GM19240 (cell line): Measurements from ENCODE around the gene RNF225.
"Not testable (repeated sequence)": the region's sequence is repeated elsewhere in the genome, so short reads cannot be mapped to it uniquely, and the experiment has no call there.

Experiments
- DNase-seq: peaks from one replicate; pipeline ENCODE4 v3.0.0; 2011; ENCODE audit warnings: low spot score; ENCODE audit not compliant: insufficient read length

RNF225 gene

DNA sequence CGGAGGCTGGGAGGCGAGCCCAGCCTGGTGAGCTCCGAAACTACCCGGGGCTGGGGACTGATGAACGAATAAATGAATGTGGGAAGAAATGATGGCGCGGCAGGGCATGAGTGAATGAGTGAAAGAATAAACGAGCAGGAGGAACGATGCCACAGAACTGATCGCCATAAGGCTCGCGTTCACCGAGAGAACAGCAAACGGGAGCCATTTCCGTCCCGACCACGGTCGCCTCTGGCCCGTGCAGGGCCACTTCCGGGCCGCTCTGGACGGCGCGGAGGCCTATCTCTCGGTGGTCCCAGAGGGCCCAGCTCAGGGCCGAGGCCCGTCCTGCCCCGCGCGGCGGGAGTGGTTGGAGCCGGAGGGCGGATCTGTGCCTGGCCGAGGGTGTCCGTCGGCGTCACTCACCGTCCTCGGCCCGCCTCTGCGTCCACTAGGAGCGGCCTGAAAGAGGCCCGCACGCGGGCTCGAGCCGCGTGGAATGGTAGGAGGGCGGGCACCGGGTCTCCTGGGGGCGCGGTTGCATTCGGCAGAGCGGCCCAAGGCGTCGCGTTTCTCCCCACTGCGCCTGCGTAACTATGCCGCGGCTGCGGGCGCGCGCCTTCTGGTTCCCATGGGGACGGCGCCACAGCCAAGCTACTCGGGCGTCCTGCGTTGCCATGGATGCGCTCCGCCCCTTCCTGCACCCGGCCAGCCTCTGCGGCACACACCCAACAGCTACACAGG is 33.0 kb upstream of the RNF225 start, which contains the start of gene ZNF497:
ZNF497 (minus strand) TSS at position 480 of the 723 bp plus-strand sequence. CDS start 5,116 bp downstream, outside the sequence.
- DNase-seq: peak; percentile 100

DNA sequence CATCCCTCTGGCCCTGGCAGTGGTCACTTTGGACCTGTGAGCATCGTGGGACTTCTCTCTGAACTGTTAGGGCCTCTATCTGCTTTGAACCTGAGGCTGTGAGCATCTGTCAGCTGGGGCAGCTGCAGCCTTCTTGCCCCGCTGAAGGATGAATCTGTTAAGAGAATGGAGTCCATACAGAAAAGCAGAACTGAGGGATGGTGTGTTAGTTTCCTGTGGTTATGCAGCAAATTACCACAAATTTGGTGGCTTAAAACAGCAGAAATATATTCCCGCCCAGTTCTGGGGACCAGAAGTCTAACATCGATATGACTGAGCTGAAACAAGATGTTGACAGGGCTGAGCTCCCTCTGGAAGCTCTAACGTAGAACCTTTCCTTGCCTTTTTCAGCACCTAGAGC is 31.3 kb upstream of the RNF225 start:
- DNase-seq: no peak

DNA sequence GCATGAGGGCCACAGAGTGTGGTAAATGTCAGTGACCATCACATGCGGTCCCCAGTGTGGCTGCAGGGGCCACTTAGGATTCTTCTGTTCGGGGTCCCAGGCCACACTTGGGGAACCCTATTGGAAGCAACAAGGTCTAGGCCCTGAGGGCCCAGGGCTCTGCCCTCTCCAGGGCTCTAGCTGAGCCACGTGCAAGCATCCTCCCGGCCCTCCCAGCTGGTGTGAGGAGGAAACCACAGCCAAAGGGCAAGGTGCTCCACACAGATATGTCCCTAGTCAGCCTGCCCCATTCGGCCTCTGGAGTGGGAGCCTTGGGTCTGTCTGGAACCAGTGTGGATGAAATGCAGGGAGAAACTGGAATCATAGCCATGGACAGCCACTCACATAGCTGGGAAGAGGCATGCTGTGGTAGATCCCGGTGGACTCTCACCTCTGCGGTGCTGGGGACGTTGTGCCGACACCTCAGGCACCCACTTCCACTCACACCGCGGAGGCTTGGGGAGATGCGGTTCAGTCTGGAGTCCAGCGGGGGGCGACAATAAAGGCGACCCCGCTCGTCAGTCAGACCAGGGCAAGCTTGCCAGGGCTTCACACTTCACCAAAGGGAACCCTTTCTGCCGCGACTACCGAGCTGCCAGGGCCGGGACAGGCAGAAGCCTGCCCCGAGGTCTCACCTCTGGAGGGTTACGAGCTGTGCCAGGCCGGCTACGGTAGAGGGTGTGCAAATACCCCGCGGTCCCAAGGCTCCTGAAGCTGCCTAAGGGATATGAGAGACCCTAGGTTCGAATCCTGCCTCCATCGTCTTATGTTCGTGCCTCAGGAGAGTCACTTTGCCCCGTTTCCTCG is 28.6 kb upstream of the RNF225 start:
- DNase-seq: no peak

DNA sequence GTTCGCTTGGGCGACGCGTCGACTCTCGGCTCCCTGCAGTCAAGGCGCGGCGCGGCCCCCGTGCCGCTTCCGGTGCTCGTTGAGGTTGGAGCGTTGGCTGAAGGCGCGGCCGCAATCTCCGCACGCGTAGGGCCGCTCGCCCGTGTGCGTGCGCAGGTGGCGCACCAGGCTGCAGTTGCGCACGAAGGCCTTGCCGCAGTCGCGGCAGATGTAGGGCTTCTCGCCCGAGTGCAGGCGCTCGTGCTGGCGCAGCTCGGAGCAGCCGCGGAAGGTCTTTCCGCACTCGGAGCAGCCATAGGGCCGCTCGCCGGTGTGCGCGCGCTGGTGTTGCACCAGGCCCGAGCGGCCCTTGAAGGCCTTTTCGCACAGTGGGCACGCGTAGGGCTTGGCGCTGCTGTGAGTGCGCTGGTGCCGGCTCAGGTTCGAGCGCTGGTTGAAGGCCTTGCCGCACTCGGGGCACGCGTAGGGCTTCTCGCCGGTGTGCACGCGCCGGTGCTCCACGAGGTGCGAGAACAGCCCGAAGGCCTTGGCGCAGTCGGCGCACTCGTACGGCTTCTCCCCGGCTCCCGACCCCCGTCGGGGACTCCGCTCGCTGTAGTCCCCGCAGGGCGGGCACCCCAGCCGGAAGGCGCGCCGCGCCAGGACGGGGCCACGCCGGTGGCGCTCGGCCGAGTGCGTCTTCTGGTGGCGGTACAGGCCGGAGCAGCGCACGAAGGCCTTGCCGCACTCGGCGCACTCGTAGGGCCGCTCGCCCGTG is 27.6 kb upstream of the RNF225 start:
- no peak for DNase-seq

DNA sequence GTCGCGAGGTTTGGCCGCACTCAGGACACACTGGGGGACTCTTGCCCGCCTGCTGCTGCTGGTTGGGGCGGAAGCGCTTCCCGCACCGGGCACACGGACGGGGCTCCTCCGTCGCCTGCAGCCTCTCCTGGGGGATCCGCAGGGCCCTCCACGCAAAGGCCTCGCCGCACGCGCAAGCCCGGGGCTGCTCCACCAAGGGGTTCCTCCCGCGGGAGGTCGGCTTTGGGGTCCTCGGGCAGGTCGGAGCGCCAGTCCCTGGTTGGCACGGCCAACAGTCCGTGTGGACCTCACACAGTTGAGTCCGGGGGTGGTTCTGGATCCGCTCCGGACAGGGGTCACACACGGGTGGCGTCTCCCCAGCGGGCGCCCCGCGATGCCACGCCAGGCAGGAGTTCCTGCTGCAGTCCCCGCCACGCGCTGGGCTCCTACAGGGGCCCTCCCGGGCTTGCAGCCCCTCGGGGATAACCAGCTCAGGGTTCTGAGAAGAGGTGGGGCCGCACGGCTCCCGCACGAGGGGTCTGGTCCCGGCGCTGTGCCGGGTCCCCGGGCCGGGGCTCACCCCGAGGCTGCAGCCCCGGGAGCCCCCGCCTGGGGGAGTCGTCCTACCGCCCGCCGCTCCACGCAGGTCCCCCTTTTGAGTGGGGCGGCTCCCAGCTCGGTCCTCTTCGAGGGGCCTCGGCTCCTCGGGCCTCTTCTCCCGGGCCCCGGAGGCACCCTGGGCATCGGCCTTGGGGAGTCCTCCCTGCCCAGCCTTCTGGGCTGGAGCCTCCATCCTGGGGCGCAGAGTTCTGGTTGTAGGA is 26.7 kb upstream of the RNF225 start:
- DNase-seq: no peak

DNA sequence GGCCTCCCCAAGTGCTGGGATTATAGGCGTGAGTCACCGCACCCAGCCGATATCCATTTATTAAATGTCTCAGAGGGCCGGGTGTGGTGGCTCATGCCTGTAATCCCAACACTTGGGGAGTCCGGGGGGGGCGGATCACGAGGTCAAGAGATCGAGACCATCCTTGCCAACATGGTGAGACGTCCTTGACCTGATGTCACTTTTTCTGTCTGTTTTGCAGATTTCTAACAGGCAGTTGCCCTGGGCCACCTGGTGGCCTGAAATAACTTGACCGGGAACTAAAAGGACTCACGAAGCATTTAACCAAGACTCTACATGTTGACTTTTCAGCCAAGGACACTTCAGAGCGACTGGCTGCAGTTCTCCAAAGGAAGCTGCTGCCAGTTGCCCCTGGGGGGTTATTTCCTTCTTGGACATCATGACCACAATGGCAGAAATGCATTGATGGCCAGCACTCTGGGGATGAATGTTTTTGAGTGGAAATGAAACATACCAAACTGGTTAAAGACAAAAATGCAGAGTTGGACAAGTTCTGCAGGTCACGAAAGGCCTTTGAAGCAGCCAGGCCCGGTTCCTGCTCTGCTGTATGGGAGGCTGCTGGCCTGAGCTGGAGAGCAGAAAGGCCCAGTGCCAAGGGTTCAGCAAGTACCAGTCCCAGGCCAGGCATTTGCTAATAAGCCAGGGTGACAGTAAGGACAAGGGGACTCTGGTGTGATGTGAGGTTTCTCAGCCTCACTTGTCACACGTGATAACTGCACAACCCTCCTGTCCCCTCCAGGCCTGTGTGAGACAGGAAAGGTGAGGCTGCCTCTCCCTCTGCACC is 22.9 kb upstream of the RNF225 start:
- no peak for DNase-seq

DNA sequence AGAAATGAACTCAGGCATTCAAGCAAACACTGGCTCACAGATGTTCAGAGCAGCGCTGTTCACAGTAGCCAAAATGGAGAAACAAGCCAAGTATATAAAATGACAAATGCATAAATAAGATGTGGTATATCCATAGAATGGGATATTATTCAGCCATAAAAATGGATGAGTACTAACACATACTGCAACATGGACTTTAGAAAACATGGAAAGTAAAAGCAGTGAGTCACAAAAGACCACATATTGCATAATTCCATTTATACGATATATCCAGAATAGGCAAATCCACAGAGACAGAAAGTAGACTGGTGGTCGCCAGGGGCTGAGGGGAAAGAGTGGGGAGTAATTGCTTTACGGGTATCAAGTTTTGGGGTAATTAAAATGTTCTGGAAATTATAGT is 21.3 kb upstream of the RNF225 start:
- DNase-seq: no peak

DNA sequence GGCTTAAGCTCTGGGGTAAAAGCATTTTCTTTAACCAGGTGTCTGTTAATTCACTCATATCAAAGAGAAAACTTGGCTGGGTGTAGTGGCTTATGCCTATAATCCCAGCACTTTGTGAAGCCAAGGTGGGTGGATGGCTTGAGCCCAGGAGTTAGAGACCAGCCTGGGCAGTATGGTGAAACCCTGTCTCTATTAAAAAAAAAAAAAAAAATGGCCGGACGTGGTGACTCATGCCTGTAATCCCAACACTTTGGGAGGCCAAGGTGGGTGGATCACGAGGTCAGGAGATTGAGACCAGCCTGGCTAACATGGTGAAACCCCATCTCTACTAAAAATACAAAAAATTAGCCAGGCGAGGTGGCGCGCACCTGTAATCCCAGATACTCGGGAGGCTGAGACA is 18.7 kb upstream of the RNF225 start:
- not testable (repeated sequence) for DNase-seq

DNA sequence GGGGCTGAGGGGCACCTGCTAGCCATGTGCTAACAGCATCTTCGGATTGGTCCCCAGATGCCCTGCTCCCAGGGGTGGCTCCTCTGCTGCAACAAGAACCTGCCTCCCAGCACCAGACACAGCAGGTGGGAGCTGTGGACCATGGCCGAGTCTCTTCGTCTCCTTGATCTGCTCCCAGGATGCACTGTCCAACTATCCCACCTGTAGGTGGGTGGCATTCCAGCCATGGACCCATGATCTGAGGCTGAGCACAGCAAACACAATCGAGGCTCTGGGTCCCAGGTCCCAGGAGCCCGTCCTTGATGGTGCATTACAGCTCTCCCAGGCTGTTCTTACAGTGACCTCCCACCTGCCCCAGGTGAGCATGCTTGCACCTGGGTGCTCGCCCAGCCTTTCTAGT is 16.2 kb upstream of the RNF225 start:
- DNase-seq: no peak

DNA sequence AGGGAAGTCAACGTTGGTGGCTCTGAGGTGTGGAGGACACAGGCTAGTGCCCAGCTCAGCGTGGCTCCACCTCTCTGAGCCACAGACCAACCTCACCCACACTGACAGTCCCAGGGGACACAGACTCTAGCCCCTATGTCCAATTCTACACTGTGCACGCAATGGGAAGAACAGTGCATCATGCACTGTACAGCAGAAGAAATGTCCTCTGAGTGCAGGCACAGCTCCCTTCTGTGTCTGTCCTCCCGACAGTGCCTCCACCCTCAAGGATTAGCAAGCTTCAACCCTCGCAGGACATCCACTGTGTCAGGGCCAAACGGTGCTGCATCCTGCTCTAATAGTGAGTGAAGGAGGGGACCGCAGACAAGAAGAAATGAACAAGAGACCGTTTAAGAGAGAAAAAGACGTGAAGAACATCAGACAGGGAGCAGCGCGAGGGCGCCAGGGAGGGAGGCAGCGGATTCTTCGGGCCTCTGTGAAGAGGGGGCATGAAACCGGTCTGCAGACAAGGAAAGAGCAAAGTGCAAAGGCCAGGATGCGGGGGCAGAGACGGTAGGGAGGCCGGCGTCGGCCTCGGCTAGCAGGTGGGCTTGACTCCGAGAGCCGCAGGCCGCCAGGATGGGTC is 15.3 kb upstream of the RNF225 start:
- no peak for DNase-seq

DNA sequence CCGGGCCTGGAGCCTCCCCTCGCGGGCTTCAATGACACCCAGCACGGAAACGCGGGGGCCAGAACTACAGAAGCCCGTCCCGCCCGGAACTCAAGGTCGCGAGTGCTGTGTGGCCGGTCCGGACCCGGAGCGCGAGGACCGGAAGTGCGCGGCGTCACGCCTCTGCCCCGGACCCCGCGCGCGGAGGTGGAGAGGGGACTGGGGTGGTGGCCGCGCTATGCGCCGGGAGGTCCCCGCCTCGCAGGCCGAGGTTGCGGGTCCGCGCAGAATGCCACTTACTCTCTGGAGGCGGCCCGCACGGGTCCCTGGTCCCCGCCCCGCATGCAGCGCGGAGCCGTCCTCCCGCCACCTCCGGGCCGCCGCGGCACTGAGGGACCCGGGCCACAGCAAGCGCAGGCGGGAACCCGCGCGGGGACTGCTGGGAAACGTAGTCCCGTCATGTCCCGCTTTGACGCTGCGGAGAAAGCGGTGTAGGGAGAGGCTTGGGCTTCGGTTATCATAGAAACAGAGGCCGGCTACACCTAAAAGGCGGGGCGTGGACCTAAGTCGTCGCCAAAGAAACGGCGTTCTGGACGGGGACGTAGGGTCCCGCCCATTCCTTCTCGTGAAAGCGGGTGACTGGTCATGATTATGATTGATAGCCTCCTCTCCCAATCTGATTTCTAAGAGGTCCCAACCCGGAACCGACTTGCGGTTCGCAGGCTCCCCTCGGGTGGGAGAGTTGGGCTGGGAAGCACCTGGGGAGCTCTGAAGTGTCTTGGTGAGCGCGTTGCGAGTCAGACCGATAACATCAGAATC is 14.6 kb upstream of the RNF225 start, which contains the start of gene ZNF837:
ZNF837 (minus strand) TSS at position 369 of the 798 bp plus-strand sequence. CDS start 11,698 bp downstream, outside the sequence.
- peak; percentile 94 for DNase-seq

DNA sequence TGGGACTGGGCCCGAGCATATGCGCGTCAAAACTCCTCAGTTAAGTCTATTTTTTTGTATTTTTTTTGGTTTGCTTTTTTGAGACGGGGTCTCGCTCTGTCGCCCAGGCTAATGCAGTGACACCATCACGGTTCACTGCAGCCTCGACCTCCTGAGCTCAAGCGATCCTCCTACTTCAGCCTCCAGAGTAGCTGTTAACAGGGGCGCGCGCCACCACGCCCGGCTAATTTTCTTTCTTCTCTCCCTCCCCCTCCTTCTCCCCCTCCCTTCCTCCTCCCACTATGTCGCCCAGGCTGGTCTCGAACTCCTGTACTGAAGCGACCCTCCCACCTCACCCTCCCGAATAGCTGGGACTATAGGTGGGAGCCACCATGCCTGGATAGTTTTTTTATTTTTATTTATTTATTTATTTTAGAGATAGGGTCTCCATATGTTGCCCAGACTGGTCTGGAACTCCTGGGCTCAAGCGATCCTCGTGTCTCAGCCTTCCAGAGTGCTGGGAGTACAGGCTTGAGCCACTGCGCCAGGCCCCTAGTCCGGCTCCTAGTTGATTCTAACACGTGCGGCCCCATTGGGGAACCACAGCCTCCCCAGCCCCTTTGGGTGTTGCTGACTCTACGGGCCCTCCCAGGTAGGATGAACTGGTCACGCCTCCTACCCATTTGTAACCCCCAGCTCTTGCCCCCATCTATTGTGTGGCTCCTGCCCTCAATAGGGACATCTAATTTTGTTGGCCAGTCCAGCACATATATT is 13.8 kb upstream of the RNF225 start:
- no peak for DNase-seq

DNA sequence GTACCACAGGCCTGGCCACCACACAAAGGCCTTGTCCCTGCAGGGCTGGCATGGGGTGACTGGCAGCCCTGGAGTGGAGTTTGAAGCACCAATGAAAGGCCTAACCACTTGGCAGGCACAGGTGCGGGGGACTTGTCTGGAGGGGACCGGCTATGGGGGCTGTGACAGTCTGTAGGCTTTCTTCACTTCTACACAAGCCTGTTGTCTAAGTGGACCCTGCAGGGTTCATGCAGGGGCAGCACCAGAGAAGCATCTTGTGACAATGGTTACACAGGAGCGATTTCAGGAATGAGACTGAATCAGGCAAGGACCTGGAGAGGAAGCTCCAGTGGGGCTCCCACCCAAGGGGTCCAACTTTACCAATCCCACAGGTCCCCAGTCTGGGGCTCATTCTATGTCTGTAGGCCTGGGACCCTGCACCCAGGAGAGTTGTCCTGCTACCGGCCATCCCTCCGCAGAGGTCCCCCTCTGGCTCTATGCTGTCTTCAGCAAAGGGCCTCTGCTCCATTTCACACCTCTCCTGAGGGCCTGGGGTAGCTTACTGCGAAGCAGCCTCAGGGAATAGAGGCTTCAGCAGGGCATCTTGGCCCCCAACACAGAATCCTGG is 12.4 kb upstream of the RNF225 start:
- no peak for DNase-seq

DNA sequence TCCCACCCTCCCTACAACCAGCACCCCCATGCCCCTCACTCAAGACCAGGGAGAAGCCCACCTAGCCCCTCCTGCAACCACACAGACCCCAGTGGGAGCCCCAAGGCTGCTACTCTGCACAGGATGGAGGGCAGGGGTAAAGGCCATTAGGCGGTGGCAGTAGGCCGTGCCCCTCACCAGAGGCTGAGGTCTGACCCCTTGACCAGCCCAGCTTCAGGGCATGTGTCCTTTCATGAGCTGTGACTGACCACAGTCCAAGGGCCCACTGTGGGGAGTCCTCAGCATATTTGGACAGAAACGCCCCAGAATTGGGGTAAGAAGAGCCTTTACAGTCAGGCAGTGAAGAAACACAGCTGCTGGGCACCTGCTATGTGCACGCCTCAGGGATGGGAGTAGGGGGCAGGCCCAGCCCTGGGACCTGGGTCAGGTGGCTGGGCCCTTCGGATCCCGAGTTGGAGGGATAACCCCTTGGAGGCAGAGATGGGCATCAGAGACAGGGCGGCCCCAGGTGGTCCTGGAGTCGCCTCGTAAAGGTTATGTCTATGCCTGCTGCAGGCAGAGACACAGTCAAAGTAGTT is 10.1 kb upstream of the RNF225 start:
- DNase-seq: no peak

DNA sequence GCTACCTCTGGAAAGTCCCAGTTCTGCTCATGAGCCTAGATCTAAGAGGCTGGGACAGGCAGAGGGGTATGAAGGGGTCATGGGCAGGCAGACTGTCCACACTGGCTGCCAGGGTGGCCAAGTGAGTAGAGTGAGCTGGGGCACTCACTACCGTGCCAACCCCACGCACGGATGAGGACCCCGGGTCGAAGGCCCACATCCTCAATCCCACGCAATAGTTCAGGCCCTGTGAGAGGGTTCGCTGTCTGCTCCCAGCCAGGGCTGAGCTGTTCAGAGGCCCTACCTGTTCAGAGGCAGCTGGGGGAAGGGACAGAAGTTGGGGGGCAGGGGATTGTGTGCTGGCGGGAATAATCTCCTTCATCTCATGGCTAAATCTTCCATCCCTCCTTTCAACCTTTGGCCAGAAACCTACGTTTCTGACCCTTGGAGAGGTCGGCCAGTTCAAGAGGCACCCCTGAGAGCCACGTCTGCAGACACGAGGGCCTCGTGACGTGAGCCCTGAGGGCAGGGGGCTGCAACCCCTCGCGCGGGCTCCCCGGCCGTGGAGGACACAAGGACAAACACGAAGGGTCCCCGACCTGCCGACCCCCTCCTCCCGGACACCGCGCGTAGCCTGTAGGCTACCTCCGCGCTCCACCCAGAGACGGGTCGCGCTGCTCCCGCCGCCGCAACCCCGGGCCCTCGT is 9.4 kb upstream of the RNF225 start:
- no peak for DNase-seq

DNA sequence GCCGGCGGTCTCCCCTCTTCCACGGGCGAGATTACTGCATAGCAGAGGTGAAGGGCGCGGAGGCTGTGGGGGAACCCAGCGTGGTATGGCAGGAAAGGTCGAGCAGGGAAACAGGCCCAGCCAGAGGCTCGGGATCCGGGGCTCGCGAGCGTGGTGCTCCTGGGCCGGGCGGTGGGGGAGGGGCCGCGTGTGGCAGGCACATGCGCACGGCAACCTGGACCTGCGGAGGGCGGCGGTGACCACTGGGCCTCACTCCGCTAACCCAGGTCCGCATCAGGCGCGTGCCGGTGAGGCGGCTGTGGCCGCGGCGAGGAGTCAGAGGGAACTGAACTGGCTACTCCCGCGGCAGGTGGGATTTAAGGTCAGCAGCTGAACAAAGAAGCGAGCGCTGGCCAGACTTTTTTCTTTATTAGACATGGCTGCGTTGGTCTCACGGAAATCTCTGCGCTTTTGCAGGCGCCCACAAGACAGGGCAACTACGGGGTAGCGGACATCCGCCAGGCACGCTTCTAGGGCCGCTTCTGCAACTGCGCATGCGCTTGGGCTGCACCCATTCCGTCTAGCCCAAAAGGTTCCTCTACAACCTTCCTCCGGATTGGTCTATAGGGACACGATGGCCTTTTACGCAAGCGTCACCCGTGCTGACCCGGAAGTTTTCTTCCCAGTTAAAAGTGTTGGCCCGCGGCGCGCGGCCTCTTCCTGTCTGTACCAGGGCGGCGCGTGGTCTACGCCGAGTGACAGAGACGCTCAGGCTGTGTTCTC is 8.7 kb upstream of the RNF225 start, which contains the start of gene RPS5:
RPS5 (plus strand) TSS at position 694 of the 762 bp plus-strand sequence. CDS start 869 bp downstream, outside the sequence.
- DNase-seq: peak; percentile 99
